OCI-LY1 (cell line): ENCODE data around the gene PCNT.

ENCODE experiments used
- CTCF ChIP-seq: fragments of 200-600 bp; sonication (generic), shearing (Covaris generic); IDR thresholded peaks from 2 replicates; pipeline ENCODE4 v1.5.1; 2017; ENCODE audit warnings: mild to moderate bottlenecking, antibody characterized with exemption, low read length, moderate library complexity, mixed read lengths
- EZH2 ChIP-seq: fragments of 200-600 bp; sonication (generic), shearing (Covaris generic); IDR thresholded peaks from 2 replicates; pipeline ENCODE4 v1.8.0; 2017; ENCODE audit warnings: borderline replicate concordance, mixed run types, mild to moderate bottlenecking, antibody characterized with exemption, low read length, moderate library complexity, mixed read lengths

DNA sequence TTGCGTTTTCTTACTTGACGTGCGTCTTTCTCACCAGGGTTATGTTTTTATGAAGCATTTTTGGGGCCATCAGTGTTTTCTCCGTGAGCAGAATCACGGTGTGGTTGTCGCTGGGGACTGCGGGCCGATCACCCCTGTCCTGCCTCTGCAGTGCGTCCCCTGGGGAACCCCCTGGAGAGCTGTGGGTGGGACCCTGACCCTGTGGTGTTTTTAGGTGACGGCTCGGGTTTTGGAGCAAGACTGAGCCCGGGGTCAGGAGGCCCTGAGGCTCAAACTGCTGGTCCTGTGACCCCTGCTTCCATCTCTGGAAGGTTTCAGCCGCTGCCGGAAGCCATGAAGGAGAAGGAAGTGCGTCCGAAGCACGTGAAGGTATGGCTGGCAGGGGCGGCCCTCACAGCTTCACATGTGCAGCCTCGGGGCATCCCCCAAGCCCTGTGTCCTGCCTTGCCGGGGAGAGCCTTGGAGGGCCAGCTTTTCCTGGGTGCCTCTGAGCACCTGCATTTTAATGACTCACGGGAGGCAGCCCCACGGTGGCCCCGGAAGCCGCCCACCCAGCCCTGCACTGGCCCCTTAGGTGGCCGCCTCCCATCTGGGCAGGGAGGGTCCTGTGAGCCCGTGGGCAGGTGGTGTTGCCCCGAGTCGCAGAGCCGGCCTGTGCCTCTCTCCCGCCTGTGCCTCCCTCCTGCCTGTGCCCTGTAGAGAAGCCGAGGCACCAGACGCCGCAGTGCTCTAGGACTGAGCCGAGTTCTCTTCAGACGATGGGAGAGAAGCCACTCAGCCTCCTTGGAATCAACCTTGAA, 98.0 kb downstream of the PCNT start:
- no peak for TF ChIP-seq CTCF
- no peak for TF ChIP-seq EZH2
